Kidney (tissue), 14 donors: Measurements from ENCODE around the gene USP37. TPM values are rescaled to one million over a fixed set of nuclear protein-coding genes. Genes with fewer than 3 reads are reported as not detected.

Source experiments
- DNase-seq, 5 donors: peaks; one replicate each; pipeline ENCODE4 v3.0.0-alpha.2; 2013 to 2020
- FAIRE-seq: peaks from 2 replicates; lab custom pipeline; 2012; peaks lifted over from hg19 to GRCh38; lab: Jason Lieb, UNC
- H3K27ac ChIP-seq, 2 donors: one replicate each; pipeline ENCODE4 v1.7.0; 2013; ENCODE audit warnings: low read depth in 2 of 2, low read length in 2 of 2, inconsistent platforms in 1 of 2
- H3K27me3 ChIP-seq: one replicate; pipeline ENCODE4 v1.7.1; 2013; ENCODE audit warnings: low read length, inconsistent platforms; ENCODE audit not compliant: control insufficient read depth, insufficient read depth
- H3K36me3 ChIP-seq, 3 donors: one replicate each; pipeline versions ENCODE4 v1.7.0 to v1.7.1; 2013; ENCODE audit warnings: low read length in 3 of 3, control low read depth in 1 of 3, inconsistent platforms in 1 of 3; ENCODE audit not compliant: insufficient read depth in 3 of 3, control insufficient read depth in 2 of 3
- H3K4me1 ChIP-seq, 3 donors: one replicate each; pipeline versions ENCODE4 v1.7.0 to v1.7.1; 2013; ENCODE audit warnings: low read length in 3 of 3, inconsistent platforms in 1 of 3, low read depth in 1 of 3; ENCODE audit not compliant: control insufficient read depth in 2 of 3, insufficient read depth in 2 of 3
- H3K4me3 ChIP-seq, 3 donors: one replicate each; pipeline versions ENCODE4 v1.7.0 to v1.8.1; 2013; ENCODE audit warnings: low read length in 3 of 3, control low read depth in 1 of 3, inconsistent platforms in 1 of 3
- H3K9ac ChIP-seq, 3 donors: one replicate each; pipeline versions ENCODE4 v1.7.0 to v1.7.1; 2013; ENCODE audit warnings: low read length in 3 of 3, control low read depth in 1 of 3, inconsistent platforms in 1 of 3
- H3K9me3 ChIP-seq, 3 donors: one replicate each; pipeline versions ENCODE4 v1.7.0 to v1.7.1; 2013; ENCODE audit warnings: low read length in 3 of 3, control low read depth in 1 of 3, inconsistent platforms in 1 of 3; ENCODE audit not compliant: control insufficient read depth in 2 of 3, insufficient read depth in 1 of 3
- intact Hi-C: fragments of 100-400 bp; cut with DNase I; formaldehyde crosslinking; loops from one replicate; pipeline ENCODE4 v1.11.1; 2022
- polyA plus RNA-seq: library from polyadenylated mRNA; stranded (reverse); fragments of 350-450 nt; fragmentation: Illumina TruSeq; extraction: RNeasy Lipid Tissue Mini Kit (QIAGEN cat#74804); gene quantifications from one replicate; pipeline ENCODE4 v1.2.3, GENCODE V29; 2014; ENCODE audit warnings: low read depth, low replicate concordance; ENCODE audit not compliant: insufficient read depth
- total RNA-seq: library from RNA; stranded (reverse); fragmentation: NEBNext Ultra II Directional; extraction: Animal tissue kit (Norgen Biotek cat#: 25700); gene quantifications from one replicate; pipeline ENCODE4 v1.2.1, GENCODE V29; 2021
- TF ChIP-seq, protein P1 (sequence below): IDR thresholded peaks from 3 replicates; pipeline ENCODE4 v1.5.1; 2012; ENCODE audit warnings: mild to moderate bottlenecking, moderate library complexity, borderline replicate concordance; ENCODE audit not compliant: insufficient read depth; ENCODE audit errors: extremely low read depth
- donor health status: control.
- donor health status: control.
- donor health status: control.
- donor health status: control.
- donor health status: control.
- donor health status: DM: yes; HTN: yes; CAD: no.
- donor health status: Normal renal cell carcinoma (clear cell type).

Gene USP37
- total and polyA plus RNA-seq, 2 donors from 2014 or later, result 1.8 to 13.5 TPM

DNA sequence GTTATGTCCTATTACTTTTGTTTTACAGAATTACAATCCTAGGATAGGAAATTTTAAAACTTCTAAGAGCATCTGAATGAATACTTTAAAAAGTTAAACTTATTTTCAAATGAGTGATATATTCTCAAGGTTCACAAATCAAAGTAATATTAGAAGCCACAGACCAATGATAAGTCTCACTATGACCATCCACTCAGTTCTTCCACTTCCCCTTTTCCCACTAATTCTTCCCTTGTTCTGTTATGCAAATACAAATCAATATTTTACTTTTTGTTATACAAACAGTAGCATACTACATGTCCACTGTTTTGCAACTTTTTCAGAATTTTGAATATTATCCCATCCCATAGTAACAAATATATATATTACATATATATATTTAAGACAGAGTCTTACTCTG, 20.2 kb downstream of the USP37 start:
- Histone ChIP-seq H3K27ac (no peak overlapping the region), H3K9ac (no peak overlapping the region), H3K9me3 (no peaks in the 10 kb centered on the region), H3K4me3 (no peak overlapping the region), H3K27me3 (no peaks in the 10 kb centered on the region), H3K4me1 (no peaks in the 10 kb centered on the region), H3K36me3 (peaks cover 2 to 28% (median 6%) of the 10 kb centered on the region in 3 donors)
- no peak for FAIRE-seq
- intact Hi-C loops, result no loop called here
- TF ChIP-seq, protein P1, sequence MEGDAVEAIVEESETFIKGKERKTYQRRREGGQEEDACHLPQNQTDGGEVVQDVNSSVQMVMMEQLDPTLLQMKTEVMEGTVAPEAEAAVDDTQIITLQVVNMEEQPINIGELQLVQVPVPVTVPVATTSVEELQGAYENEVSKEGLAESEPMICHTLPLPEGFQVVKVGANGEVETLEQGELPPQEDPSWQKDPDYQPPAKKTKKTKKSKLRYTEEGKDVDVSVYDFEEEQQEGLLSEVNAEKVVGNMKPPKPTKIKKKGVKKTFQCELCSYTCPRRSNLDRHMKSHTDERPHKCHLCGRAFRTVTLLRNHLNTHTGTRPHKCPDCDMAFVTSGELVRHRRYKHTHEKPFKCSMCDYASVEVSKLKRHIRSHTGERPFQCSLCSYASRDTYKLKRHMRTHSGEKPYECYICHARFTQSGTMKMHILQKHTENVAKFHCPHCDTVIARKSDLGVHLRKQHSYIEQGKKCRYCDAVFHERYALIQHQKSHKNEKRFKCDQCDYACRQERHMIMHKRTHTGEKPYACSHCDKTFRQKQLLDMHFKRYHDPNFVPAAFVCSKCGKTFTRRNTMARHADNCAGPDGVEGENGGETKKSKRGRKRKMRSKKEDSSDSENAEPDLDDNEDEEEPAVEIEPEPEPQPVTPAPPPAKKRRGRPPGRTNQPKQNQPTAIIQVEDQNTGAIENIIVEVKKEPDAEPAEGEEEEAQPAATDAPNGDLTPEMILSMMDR, result no peak
- DNase-seq, result no peak

GRCh38 chr2:218547511-218547910, 20.6 kb downstream of the USP37 start:
- H3K27me3 ChIP-seq, result no peaks in the 10 kb centered on the region
- H3K4me3 ChIP-seq, result no peak overlapping the region
- H3K4me1 ChIP-seq, result no peaks in the 10 kb centered on the region
- intact Hi-C loops, result no loop called here
- no peak for DNase-seq
- H3K36me3 ChIP-seq, result peaks cover 0 to 31% (median 7%) of the 10 kb centered on the region in 3 donors
- H3K27ac ChIP-seq, result no peak overlapping the region
- H3K9me3 ChIP-seq, result no peaks in the 10 kb centered on the region
- TF ChIP-seq, protein P1, result no peak
- FAIRE-seq, result no peak
- no peak overlapping the region for H3K9ac ChIP-seq

GRCh38 chr2:218546012-218546411, 22.1 kb downstream of the USP37 start:
- peaks cover 0 to 43% (median 19%) of the 10 kb centered on the region in 3 donors for H3K36me3 ChIP-seq
- intact Hi-C loops, result no loop called here

More at GRCh38 chr2:218546012-218546411, 22.1 kb downstream of the USP37 start:
- H3K9me3 ChIP-seq, result no peaks in the 10 kb centered on the region
- H3K27ac ChIP-seq, result no peak overlapping the region
- TF ChIP-seq, protein P1, result no peak
- DNase-seq, result no peak
- no peak overlapping the region for H3K4me3 ChIP-seq
- no peak for FAIRE-seq
- no peak overlapping the region for H3K9ac ChIP-seq
- no peaks in the 10 kb centered on the region for H3K4me1 ChIP-seq
- no peaks in the 10 kb centered on the region for H3K27me3 ChIP-seq
